Peyer's patch (tissue), 4 donors: ENCODE measurements around the gene SLC6A6. TPM values are rescaled to one million over a fixed set of nuclear protein-coding genes. Genes with fewer than 3 reads are reported as not detected.

Experiments
- DNase-seq, 3 donors: peaks; one replicate each; pipeline ENCODE4 v3.0.0-alpha.2; 2017 to 2019
- H3K27ac ChIP-seq, 4 donors: fragments of 200-600 bp; sonication (generic); one replicate each; pipeline ENCODE4 v1.5.1; 2016 to 2019
- H3K27me3 ChIP-seq, 2 donors: fragments of 200-600 bp; sonication (generic); one replicate each; pipeline ENCODE4 v1.5.1; 2019
- H3K36me3 ChIP-seq, 3 donors: fragments of 200-600 bp; sonication (generic); one replicate each; pipeline ENCODE4 v1.5.1; 2016 to 2019
- H3K4me1 ChIP-seq, 4 donors: fragments of 200-600 bp; sonication (generic); one replicate each; pipeline ENCODE4 v1.5.1; 2016 to 2019
- H3K4me3 ChIP-seq, 4 donors: fragments of 200-600 bp; sonication (generic); 1 replicate in 3 of 4; 2 replicates in 1 of 4; pipeline ENCODE4 v1.5.1; 2016 to 2019; ENCODE audit warnings: mild to moderate bottlenecking in 1 of 4
- H3K9me3 ChIP-seq, 4 donors: fragments of 200-600 bp; sonication (generic); one replicate each; pipeline ENCODE4 v1.5.1; 2016 to 2019; ENCODE audit warnings: mild to moderate bottlenecking in 1 of 4
- POLR2A ChIP-seq, 2 donors: fragments of 450-650 bp; IDR thresholded peaks; one replicate each; pipeline ENCODE4 v1.5.1; 2017; ENCODE audit warnings: antibody characterized with exemption in 2 of 2, mild to moderate bottlenecking in 2 of 2, moderate library complexity in 2 of 2
- total RNA-seq, 4 donors: library from RNA; depleted of rRNA; stranded (reverse); fragments of >200 nt; gene quantifications; one replicate each; pipeline ENCODE4 v1.1.0, GENCODE V29; 2016
- TF ChIP-seq, protein P1 (sequence below), 6 experiments: fragments of 450-650 bp in 4 of 6; fragments of 200-600 bp in 2 of 6; sonication (generic) in 1 of 6; IDR thresholded peaks; one replicate each; pipeline ENCODE4 v1.5.1; 2017 to 2019; ENCODE audit warnings: antibody characterized with exemption in 6 of 6, mild to moderate bottlenecking in 3 of 6, moderate library complexity in 1 of 6

The SLC6A6 gene
- total RNA-seq, 4 donors from 2014 or later, result 61.1 to 190 (median 150) TPM

DNA sequence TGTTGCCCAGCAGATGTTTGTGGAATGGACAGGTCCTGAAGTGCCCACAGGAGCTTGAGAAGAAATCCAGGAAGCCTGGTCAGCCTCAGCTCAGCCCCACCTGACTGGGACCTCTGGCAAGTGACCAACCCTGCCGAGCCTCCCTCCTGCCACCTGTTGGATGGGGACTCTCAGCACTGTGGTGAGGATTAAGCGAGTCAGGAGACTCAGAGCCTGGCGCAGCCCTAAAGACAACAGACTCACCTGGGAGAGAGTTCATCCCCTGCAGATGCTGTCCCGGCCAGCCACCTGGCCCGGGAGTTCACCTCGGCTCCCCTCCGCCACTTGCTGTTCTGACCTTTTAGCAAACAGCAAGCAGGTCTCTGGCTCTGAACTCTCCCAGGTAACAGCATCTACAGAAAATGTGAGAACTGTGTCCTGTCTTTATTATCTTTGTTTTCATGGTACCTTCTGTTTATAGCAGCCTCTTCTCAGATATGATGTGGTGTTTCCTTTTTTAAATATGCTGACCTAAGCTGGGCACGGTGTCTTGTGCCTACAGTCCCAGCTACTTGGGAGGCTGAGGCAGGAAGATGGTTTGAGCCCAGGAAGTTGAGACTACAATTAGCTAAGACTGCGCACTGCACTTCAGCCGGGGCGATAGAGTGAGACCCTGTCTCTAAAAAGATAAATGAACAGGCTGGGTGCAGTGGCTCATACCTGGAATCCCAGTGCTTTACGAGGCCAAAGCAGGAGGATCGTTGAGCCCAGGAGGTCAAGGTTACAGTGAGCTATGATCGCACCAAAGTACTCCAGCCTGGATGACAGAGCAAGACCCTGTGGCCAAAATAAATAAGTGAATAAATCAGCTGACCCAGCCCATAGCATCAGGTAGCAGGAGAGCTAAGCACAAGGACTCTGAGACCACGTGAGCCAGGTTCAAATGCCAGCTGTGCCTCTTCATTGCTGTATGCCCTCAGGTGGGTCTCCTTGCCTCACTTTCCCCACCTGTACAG lies 32.4 kb upstream of the SLC6A6 start:
- Histone ChIP-seq H3K4me1 (peaks cover 0 to 37% (median 4%) of the 10 kb centered on the region in 4 donors), H3K27ac (peak overlapping the region in 2 of 4 donors; percentile 53 to 72)
- DNase-seq, result peak in 2 of 3 donors; percentile 78 to 80

DNA sequence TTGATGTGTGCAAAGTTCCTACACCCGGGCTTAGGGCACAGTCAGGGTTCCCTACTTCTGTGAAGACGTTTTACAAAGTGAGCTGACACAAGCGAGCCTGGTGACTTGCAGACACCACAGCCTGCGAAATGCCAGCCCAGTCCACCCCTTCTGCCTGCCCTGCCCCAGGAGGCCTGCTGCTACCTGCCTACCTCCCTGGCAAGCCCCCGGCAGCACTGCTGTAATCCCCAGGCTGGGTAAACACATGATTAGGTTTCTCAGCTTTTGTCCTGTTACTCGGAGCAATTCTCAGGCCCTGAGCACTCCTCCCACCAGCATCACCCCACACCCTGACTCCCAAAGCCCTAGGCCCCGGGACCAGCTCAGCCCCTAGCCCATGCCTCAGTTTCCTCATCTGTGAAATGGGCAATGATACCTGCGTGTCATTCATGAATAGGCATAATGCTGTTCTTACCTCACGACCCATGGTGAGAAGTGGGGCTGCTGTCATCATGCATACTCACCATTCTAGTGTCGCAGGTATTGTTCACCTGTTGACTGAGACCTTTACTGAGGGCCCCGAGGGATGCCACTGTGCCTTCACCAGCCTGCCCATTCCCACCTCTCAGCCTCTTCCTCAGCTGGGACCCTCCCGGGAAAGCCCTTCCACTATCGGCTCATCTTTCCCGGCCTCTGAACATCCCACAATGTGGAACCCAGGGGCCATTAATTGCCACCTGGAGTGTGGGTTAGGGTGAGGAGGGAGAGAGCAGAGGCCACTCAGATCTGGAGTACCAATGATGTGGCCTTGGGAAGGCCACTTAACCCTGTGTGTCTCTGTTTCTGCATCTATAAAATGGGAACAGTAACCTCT lies 31.5 kb upstream of the SLC6A6 start:
- Histone ChIP-seq H3K4me3 (no peak overlapping the region), H3K4me1 (peaks cover 0 to 35% (median 4%) of the 10 kb centered on the region in 4 donors), H3K27me3 (no peaks in the 10 kb centered on the region), H3K27ac (peak overlapping the region in 3 of 4 donors; percentile 49 to 77 (median 71)), H3K36me3 (no peaks in the 10 kb centered on the region), H3K9me3 (no peaks in the 10 kb centered on the region)
- TF ChIP-seq, protein P1, sequence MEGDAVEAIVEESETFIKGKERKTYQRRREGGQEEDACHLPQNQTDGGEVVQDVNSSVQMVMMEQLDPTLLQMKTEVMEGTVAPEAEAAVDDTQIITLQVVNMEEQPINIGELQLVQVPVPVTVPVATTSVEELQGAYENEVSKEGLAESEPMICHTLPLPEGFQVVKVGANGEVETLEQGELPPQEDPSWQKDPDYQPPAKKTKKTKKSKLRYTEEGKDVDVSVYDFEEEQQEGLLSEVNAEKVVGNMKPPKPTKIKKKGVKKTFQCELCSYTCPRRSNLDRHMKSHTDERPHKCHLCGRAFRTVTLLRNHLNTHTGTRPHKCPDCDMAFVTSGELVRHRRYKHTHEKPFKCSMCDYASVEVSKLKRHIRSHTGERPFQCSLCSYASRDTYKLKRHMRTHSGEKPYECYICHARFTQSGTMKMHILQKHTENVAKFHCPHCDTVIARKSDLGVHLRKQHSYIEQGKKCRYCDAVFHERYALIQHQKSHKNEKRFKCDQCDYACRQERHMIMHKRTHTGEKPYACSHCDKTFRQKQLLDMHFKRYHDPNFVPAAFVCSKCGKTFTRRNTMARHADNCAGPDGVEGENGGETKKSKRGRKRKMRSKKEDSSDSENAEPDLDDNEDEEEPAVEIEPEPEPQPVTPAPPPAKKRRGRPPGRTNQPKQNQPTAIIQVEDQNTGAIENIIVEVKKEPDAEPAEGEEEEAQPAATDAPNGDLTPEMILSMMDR (IDR thresholded peaks at IDR 0.05), result no peak
- TF ChIP-seq POLR2A (IDR thresholded peaks at IDR 0.05), result no peak
- no peak for DNase-seq

More for the DNA sequence above, 32.4 kb upstream of the SLC6A6 start:
- H3K27me3 ChIP-seq, result no peaks in the 10 kb centered on the region
- TF ChIP-seq, protein P1 (IDR thresholded peaks at IDR 0.05), result peak in 3 of 6 experiments; percentile 51 to 68 (median 57)
- TF ChIP-seq POLR2A (IDR thresholded peaks at IDR 0.05), result no peak
- no peak overlapping the region for H3K4me3 ChIP-seq
- no peaks in the 10 kb centered on the region for H3K9me3 ChIP-seq
- no peaks in the 10 kb centered on the region for H3K36me3 ChIP-seq

DNA sequence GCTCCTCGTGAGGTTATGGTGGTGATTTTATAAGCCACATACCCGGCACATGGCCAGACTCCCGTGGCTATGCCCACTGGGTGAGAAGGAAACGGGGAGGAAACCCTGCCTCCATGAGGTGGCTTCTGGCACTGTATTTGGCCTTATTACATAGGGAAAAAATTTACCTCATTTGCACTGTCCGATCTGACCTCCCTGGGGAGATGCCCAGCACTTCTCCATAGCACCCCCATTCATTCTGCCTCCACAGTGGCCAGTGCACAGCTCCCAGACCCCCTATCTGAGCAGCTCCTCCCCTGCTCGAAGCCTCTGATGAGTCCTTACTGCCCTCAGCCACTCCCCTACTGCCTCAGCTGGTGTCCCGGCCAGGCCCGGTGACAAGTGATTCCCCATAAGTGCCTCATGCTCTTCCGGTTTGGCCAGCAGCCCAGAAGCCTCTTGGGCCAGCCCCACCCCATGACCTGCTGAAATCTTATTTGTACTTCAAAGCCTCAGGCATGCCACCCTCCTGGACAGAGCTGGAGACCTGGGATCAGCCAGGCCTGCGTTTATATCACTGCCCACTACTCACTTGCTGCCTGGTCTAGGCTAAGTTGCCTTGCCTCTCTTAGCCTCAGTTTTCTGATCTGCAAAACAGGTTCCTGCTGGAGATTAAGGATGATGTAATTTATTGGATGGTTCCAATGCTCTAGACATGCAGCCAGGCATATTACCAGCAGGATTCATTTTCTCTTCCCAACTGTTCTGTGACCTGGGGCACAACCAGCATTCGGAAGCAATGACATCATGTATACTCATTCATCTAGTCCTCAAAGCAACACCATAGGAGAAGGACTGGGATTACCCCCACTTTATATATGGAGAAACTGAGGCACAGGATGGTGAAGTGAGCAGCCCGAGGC lies 30.6 kb upstream of the SLC6A6 start:
- Histone ChIP-seq H3K27ac (peak overlapping the region in 3 of 4 donors; percentile 51 to 77 (median 71)), H3K9me3 (no peaks in the 10 kb centered on the region), H3K36me3 (no peaks in the 10 kb centered on the region), H3K4me3 (no peak overlapping the region), H3K4me1 (peaks cover 0 to 35% (median 4%) of the 10 kb centered on the region in 4 donors), H3K27me3 (no peaks in the 10 kb centered on the region)
- TF ChIP-seq, protein P1 (IDR thresholded peaks at IDR 0.05), result peak in 3 of 6 experiments; percentile 11 to 43 (median 33)
- peak in 1 of 2 donors; percentile 35 for TF ChIP-seq POLR2A (IDR thresholded peaks at IDR 0.05)
- DNase-seq, result peak; percentile 22 to 93 (median 91)

DNA sequence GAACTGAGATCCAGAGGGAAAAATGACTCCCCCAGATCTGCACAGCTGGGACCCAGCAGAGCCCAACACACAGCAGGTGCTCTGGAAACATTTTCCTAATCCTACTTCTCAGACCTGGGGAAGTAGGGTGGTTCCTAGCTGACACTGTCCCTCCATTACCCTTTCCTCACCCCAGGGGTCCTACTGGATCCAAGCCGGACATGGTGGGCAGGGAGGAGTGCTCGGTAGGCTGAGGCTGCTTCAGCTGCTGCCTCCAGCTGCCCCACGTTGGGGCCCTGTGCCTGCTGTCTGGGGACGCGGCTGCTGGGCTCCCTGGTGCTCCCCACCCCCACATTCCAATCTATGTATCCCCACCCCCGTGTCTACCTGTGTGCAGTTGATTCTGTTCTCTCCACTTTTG lies 29.8 kb upstream of the SLC6A6 start:
- H3K27ac ChIP-seq, result peak overlapping the region in 1 of 4 donors; percentile 77
- peaks cover 0 to 35% (median 6%) of the 10 kb centered on the region in 4 donors for H3K4me1 ChIP-seq
- TF ChIP-seq, protein P1 (IDR thresholded peaks at IDR 0.05), result no peak
- no peak for TF ChIP-seq POLR2A (IDR thresholded peaks at IDR 0.05)
- no peaks in the 10 kb centered on the region for H3K27me3 ChIP-seq
- no peak overlapping the region for H3K4me3 ChIP-seq
- H3K36me3 ChIP-seq, result no peaks in the 10 kb centered on the region
- DNase-seq, result no peak
- H3K9me3 ChIP-seq, result no peaks in the 10 kb centered on the region
